ENCODE results near the gene APH1A.
"Not testable (repeated sequence)": the region's sequence is repeated elsewhere in the genome, so short reads cannot be mapped to it uniquely, and the experiment has no call there.

Gene APH1A

GRCh38 chr1:150271291-150271959 lies 2.6 kb upstream of the APH1A start:
- intact Hi-C loops (cut with DNase I) = no loop called here
- no peak for DNase-seq

GRCh38 chr1:150269451-150269850 lies 635 bp upstream of the APH1A start:
- intact Hi-C loops (cut with DNase I) = no loop called here
- no peak for DNase-seq

GRCh38 chr1:150268340-150268704 lies 494 bp downstream of the APH1A start:
- peak in 14 of 42 donors; percentile 12 to 55 (median 34) for DNase-seq
- intact Hi-C loops (cut with DNase I) = no loop called here

- no peak for DNase-seq
- intact Hi-C loops (cut with DNase I) = no loop called here
Measured at GRCh38 chr1:150267896-150268295, 920 bp downstream of the APH1A start.

- no peak for DNase-seq
- intact Hi-C loops (cut with DNase I) = no loop called here
Measured at GRCh38 chr1:150263549-150263948, 5.3 kb downstream of the APH1A start.

- intact Hi-C loops (cut with DNase I) = no loop called here
- DNase-seq = no peak
Measured at GRCh38 chr1:150262388-150263320, 6.2 kb downstream of the APH1A start.

DNA sequence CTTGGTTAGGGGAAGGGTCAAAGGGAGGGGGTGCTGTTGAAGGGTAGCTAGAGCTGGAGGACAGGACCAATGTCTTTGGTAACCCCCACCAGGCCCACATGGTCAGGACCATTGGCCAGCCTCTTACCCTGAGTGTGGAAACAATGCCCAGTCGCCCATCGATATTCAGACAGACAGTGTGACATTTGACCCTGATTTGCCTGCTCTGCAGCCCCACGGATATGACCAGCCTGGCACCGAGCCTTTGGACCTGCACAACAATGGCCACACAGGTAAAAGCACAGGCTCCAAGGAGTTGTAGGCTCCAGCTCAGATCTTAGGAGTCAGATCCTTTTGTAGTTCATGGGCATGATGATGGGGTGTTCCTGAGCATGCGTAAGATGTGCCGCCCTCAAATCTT lies 7.4 kb downstream of the APH1A start:
- intact Hi-C loops (cut with DNase I) = no loop called here
- no peak for DNase-seq

GRCh38 chr1:150259758-150260669 lies 8.8 kb downstream of the APH1A start:
- intact Hi-C loops (cut with DNase I) = no loop called here
- DNase-seq = peak in 31 of 42 donors; percentile 20 to 85 (median 53)

DNA sequence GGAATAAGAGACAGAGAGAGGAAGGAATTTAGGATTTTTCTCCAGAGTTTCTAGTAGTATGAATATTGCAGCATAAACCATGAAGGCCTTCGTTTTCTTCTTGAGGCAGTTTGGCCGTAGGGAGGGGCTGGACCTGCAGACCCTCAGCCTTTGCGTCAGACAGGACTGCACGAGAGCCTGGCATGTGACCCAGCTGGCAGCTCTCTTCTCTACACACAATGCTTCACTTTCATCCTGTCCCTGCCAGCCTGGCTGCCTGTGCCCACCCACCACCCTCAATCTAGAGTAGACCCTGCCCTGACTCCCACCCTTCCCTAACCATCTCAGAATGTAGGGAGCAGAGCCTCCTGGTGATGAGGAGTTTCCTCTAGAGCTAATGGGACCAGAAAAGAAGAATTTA lies 9.6 kb downstream of the APH1A start:
- intact Hi-C loops (cut with DNase I) = no loop called here
- peak in 26 of 42 donors; percentile 27 to 74 (median 50) for DNase-seq

- intact Hi-C loops (cut with DNase I) = loop anchor here (2.0 kb wide), 1 partner anchor 21 kb away; no protein-coding TSS in a partner anchor
- peak in 40 of 42 donors; percentile 41 to 87 (median 68) for DNase-seq
Measured at GRCh38 chr1:150257624-150258585, 10.9 kb downstream of the APH1A start, which contains the start of gene CA14. CA14 (plus strand) TSS chr1:150257774; CDS start chr1:150258129, 355 bp downstream.

DNA sequence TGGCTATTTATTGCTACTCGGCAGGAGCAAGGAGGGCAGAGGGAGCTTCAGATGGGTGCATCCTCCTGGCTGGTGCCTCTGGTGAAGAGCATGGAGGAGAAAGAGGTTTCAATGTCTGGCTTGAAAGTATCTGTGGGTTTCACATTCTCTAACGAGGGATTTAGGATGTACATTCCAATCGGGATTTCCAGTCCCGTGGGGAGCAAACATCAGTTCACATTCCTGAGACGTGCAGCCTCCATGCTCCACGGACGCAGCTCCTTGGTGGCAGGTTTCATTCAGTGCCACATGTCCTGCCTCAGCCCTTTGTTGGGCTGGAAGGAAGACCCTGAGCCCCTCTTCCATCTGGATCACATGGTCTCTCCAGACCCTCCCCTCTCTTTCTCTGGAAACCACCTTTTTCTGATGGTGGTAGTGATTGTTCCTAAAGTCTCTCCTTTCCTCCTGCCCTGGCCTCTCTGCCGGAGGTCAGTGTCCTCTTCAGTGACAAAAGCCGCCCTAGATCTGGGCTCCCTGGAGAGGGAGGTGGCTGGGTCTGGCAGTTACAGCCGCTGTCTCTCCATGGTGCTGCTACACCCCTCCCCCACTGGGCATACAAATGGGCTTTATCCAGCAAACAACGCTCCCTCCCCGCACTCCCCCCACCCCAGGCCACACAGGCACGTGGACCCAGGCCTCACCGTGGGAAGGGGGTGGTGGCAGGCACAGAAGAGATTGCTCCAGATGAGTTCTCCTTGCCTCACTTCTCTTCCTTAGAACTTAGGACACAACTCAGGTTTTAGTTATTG lies 12.1 kb downstream of the APH1A start:
- DNase-seq = peak; percentile 49 to 91 (median 78)

DNA sequence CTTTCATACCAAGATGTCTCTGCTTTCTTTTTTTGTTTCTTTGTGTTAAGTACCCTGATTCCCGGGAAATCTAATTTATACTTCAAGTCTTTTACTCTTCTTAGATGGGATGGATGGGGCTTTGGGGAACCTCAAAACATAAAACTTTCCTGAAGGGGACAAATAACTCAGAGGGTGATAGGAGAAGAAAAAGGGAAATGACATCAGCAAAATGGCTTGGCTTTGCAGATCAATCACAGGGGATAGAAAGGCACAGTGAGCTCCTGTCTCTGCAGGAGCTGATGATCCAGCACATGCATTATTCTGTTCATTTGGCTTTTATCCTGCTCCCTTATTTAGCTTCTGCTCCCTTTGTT lies 12.6 kb downstream of the APH1A start:
- DNase-seq = no peak
- intact Hi-C loops (cut with DNase I) = loop anchor here (2.0 kb wide), 1 partner anchor 23 kb away; no protein-coding TSS in a partner anchor

More for the DNA sequence above, 12.1 kb downstream of the APH1A start:
- intact Hi-C loops (cut with DNase I) = loop anchor here (2.0 kb wide), 1 partner anchor 22 kb away; no protein-coding TSS in a partner anchor

DNA sequence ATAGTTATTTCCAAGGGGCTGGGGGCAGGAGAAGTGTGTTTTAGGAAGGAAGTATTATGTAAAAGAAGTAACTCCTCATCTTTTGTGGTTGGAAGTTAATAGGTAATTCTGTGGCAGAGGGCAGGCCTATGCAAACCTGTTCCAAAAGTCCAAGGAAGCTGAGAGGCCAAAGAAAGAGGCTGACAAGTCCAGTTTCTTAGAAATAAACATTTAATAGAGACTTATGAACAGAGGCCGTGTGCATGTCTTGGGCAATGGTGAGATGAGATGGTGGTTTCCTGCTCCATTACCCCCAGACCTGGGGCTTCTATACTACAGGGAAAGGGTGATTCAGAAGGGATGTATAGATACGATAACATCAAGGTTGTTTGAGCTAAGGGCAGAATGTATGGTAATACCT lies 18.9 kb downstream of the APH1A start:
- intact Hi-C loops (cut with DNase I) = no loop called here
- DNase-seq = no peak

DNA sequence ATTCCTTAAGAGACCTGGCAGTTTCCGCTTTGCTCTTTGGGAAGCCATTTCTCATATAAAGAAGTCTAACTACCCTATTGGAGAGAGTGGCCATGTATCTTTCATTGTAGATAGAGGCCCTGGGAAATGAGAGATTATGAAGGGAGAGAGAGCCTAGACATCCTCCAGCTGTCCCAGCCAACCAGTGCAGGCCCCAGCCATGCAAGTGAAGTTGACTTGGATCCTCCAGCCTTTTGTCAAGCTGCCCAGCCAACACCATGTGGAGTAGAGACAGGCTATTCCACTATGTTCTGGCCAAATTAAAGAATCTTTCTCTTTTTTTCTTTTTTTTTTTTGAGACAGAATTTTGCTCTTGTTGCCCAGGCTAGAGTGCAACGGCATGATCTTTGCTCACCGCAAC lies 25.8 kb downstream of the APH1A start:
- peak in 1 of 42 donors; percentile 22 for DNase-seq
- intact Hi-C loops (cut with DNase I) = no loop called here

- DNase-seq = peak in 1 of 42 donors; percentile 17
- intact Hi-C loops (cut with DNase I) = no loop called here
Measured at GRCh38 chr1:150237746-150238145, 31.1 kb downstream of the APH1A start.

- DNase-seq; intact Hi-C loops (cut with DNase I): not testable (repeated sequence)
Measured at GRCh38 chr1:150237176-150237575, 31.6 kb downstream of the APH1A start.

GRCh38 chr1:150236614-150237100 lies 32.2 kb downstream of the APH1A start:
- intact Hi-C loops (cut with DNase I) = no loop called here
- no peak for DNase-seq

Data from head of caudate nucleus (tissue), 42 donors.